ENCODE results near the gene FGFRL1.

DNA sequence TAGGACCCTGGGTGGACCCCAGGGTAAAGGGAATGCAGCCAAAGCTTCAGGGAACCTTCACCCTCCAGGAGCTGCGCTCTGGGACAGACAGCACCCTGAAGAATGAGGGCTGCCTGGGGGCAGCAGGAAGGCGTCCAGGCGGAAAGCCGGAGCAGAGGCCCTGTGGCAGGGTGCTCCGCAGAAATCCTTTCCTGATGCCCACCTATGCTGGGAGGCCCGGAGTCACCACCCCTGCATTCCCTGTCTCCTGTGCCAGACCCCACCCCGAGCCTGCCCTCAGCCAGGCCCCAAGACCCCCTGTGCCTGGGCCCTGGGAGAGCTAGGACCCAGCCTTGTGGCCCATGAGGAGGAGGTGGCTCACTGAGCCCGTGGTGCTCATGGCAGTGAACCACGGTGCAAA, 36.8 kb upstream of the FGFRL1 start:
- TF ChIP-seq, protein P1, sequence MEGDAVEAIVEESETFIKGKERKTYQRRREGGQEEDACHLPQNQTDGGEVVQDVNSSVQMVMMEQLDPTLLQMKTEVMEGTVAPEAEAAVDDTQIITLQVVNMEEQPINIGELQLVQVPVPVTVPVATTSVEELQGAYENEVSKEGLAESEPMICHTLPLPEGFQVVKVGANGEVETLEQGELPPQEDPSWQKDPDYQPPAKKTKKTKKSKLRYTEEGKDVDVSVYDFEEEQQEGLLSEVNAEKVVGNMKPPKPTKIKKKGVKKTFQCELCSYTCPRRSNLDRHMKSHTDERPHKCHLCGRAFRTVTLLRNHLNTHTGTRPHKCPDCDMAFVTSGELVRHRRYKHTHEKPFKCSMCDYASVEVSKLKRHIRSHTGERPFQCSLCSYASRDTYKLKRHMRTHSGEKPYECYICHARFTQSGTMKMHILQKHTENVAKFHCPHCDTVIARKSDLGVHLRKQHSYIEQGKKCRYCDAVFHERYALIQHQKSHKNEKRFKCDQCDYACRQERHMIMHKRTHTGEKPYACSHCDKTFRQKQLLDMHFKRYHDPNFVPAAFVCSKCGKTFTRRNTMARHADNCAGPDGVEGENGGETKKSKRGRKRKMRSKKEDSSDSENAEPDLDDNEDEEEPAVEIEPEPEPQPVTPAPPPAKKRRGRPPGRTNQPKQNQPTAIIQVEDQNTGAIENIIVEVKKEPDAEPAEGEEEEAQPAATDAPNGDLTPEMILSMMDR (IDR thresholded peaks at IDR 0.05), result no peak
- TF ChIP-seq POLR2A (IDR thresholded peaks at IDR 0.05), result no peak
